ENCODE data around the gene C7orf57.
"Not testable (repeated sequence)": the region's sequence is repeated elsewhere in the genome, so short reads cannot be mapped to it uniquely, and the experiment has no call there.

C7orf57 gene

GRCh38 chr7:48074204-48074654 is 38.9 kb downstream of the C7orf57 start:
- H3K4me3 ChIP-seq (IDR thresholded peaks at IDR 0.05; ENCODE audit: insufficient read depth, low read depth, low read length) = no peak overlapping the region
- H4K20me1 ChIP-seq (ENCODE audit: insufficient read depth) = no peaks in the 10 kb centered on the region
- H3K9ac ChIP-seq = no peak overlapping the region
- H3K4me1 ChIP-seq (ENCODE audit: low read depth, poor library complexity, severe bottlenecking) = no peaks in the 10 kb centered on the region
- H3K79me2 ChIP-seq (ENCODE audit: insufficient read depth, low read depth) = no peaks in the 10 kb centered on the region
- no peak overlapping the region for H3K4me2 ChIP-seq
- H3K27me3 ChIP-seq (ENCODE audit: insufficient read depth, low read depth) = no peaks in the 10 kb centered on the region
- H3K36me3 ChIP-seq (ENCODE audit: insufficient read depth) = no peaks in the 10 kb centered on the region
- no peak overlapping the region for H3K27ac ChIP-seq
- H2AFZ ChIP-seq (ENCODE audit: low read depth) = no peak overlapping the region
- TF ChIP-seq CTCF (conservative IDR thresholded peaks at IDR 0.05; ENCODE audit: low read depth, low read length) = no peak

- H3K27me3 ChIP-seq (ENCODE audit: insufficient read depth, low read depth) = no peaks in the 10 kb centered on the region
- no peak overlapping the region for H3K9ac ChIP-seq
- no peak overlapping the region for H3K4me3 ChIP-seq (IDR thresholded peaks at IDR 0.05; ENCODE audit: insufficient read depth, low read depth, low read length)
- H3K27ac ChIP-seq = no peak overlapping the region
- H3K36me3 ChIP-seq (ENCODE audit: insufficient read depth) = no peaks in the 10 kb centered on the region
- H4K20me1 ChIP-seq (ENCODE audit: insufficient read depth) = no peaks in the 10 kb centered on the region
- H3K4me2 ChIP-seq = no peak overlapping the region
- H2AFZ ChIP-seq (ENCODE audit: low read depth) = no peak overlapping the region
- no peaks in the 10 kb centered on the region for H3K4me1 ChIP-seq (ENCODE audit: low read depth, poor library complexity, severe bottlenecking)
- TF ChIP-seq CTCF (conservative IDR thresholded peaks at IDR 0.05; ENCODE audit: low read depth, low read length) = no peak
- no peaks in the 10 kb centered on the region for H3K79me2 ChIP-seq (ENCODE audit: insufficient read depth, low read depth)
Observed at GRCh38 chr7:48077423-48077822, 42.1 kb downstream of the C7orf57 start.

- H3K79me2 ChIP-seq (ENCODE audit: insufficient read depth, low read depth) = no peaks in the 10 kb centered on the region
- peaks cover under 1% of the 10 kb centered on the region for H3K4me1 ChIP-seq (ENCODE audit: low read depth, poor library complexity, severe bottlenecking)
- H3K27ac ChIP-seq = no peak overlapping the region
- no peak for TF ChIP-seq CTCF (conservative IDR thresholded peaks at IDR 0.05; ENCODE audit: low read depth, low read length)
- H3K9ac ChIP-seq = no peak overlapping the region
- no peaks in the 10 kb centered on the region for H3K36me3 ChIP-seq (ENCODE audit: insufficient read depth)
- H3K4me2 ChIP-seq = no peak overlapping the region
- H3K27me3 ChIP-seq (ENCODE audit: insufficient read depth, low read depth) = no peaks in the 10 kb centered on the region
- H4K20me1 ChIP-seq (ENCODE audit: insufficient read depth) = no peaks in the 10 kb centered on the region
- H3K4me3 ChIP-seq (IDR thresholded peaks at IDR 0.05; ENCODE audit: insufficient read depth, low read depth, low read length) = no peak overlapping the region
- no peak overlapping the region for H2AFZ ChIP-seq (ENCODE audit: low read depth)
Observed at GRCh38 chr7:48078470-48078869, 43.1 kb downstream of the C7orf57 start.

GRCh38 chr7:48082378-48082777 is 47.0 kb downstream of the C7orf57 start:
- H3K4me2 ChIP-seq = not testable (repeated sequence)

GRCh38 chr7:48083114-48083830 is 47.9 kb downstream of the C7orf57 start:
- H2AFZ ChIP-seq (ENCODE audit: low read depth) = no peak overlapping the region
- H3K4me1 ChIP-seq (ENCODE audit: low read depth, poor library complexity, severe bottlenecking) = peaks cover 46% of the 10 kb centered on the region
- no peak overlapping the region for H3K4me3 ChIP-seq (IDR thresholded peaks at IDR 0.05; ENCODE audit: insufficient read depth, low read depth, low read length)

More at GRCh38 chr7:48082378-48082777, 47.0 kb downstream of the C7orf57 start:
- not testable (repeated sequence) for H2AFZ ChIP-seq (ENCODE audit: low read depth); H4K20me1 ChIP-seq (ENCODE audit: insufficient read depth); H3K27ac ChIP-seq; H3K36me3 ChIP-seq (ENCODE audit: insufficient read depth); H3K9ac ChIP-seq; H3K27me3 ChIP-seq (ENCODE audit: insufficient read depth, low read depth); H3K4me3 ChIP-seq (IDR thresholded peaks at IDR 0.05; ENCODE audit: insufficient read depth, low read depth, low read length); H3K79me2 ChIP-seq (ENCODE audit: insufficient read depth, low read depth)
- H3K4me1 ChIP-seq (ENCODE audit: low read depth, poor library complexity, severe bottlenecking) = peaks cover 39% of the 10 kb centered on the region

More at GRCh38 chr7:48083114-48083830, 47.9 kb downstream of the C7orf57 start:
- no peaks in the 10 kb centered on the region for H3K27me3 ChIP-seq (ENCODE audit: insufficient read depth, low read depth)
- no peaks in the 10 kb centered on the region for H3K79me2 ChIP-seq (ENCODE audit: insufficient read depth, low read depth)
- no peak overlapping the region for H3K9ac ChIP-seq
- H3K4me2 ChIP-seq = no peak overlapping the region; the same call in 1 of the 2 replicates
- TF ChIP-seq CTCF (conservative IDR thresholded peaks at IDR 0.05; ENCODE audit: low read depth, low read length) = no peak
- no peaks in the 10 kb centered on the region for H4K20me1 ChIP-seq (ENCODE audit: insufficient read depth)
- no peaks in the 10 kb centered on the region for H3K36me3 ChIP-seq (ENCODE audit: insufficient read depth)
- no peak overlapping the region for H3K27ac ChIP-seq
